Fibroblast of upper back skin (primary cell): Measurements from ENCODE around the gene LSM14A.
"Not testable (repeated sequence)": the region's sequence is repeated elsewhere in the genome, so short reads cannot be mapped to it uniquely, and the experiment has no call there.

Source experiments
- DNase-seq: peaks from one replicate; pipeline ENCODE4 v3.0.0-alpha.2; 2013

Gene LSM14A

GRCh38 chr19:34159541-34159940 is 12.8 kb upstream of the LSM14A start:
- DNase-seq, result not testable (repeated sequence)

GRCh38 chr19:34161902-34162301 is 10.4 kb upstream of the LSM14A start:
- DNase-seq, result not testable (repeated sequence)

GRCh38 chr19:34165295-34165738 is 7.0 kb upstream of the LSM14A start:
- DNase-seq, result no peak

- not testable (repeated sequence) for DNase-seq
Observed at GRCh38 chr19:34169475-34170199, 2.7 kb upstream of the LSM14A start.

GRCh38 chr19:34171539-34171876 is 796 bp upstream of the LSM14A start:
- DNase-seq, result peak; percentile 86

GRCh38 chr19:34172661-34173192 is 423 bp downstream of the LSM14A start:
- no peak for DNase-seq

- peak; percentile 63 for DNase-seq
Observed at GRCh38 chr19:34173193-34173956, 1.1 kb downstream of the LSM14A start.

- not testable (repeated sequence) for DNase-seq
Observed at GRCh38 chr19:34175173-34175572, 2.9 kb downstream of the LSM14A start.

- no peak for DNase-seq
Observed at GRCh38 chr19:34176581-34176980, 4.3 kb downstream of the LSM14A start.

- no peak for DNase-seq
Observed at GRCh38 chr19:34178274-34178610, 5.9 kb downstream of the LSM14A start.

GRCh38 chr19:34179066-34179465 is 6.8 kb downstream of the LSM14A start:
- DNase-seq, result no peak

- no peak for DNase-seq
Observed at GRCh38 chr19:34180273-34180672, 8.0 kb downstream of the LSM14A start.

GRCh38 chr19:34180709-34181108 is 8.4 kb downstream of the LSM14A start:
- DNase-seq, result no peak

- DNase-seq, result no peak
Observed at GRCh38 chr19:34181111-34181864, 9.0 kb downstream of the LSM14A start.

- no peak for DNase-seq
Observed at GRCh38 chr19:34182125-34182524, 9.8 kb downstream of the LSM14A start.

- DNase-seq, result peak; percentile 25
Observed at GRCh38 chr19:34184880-34185491, 12.7 kb downstream of the LSM14A start.

GRCh38 chr19:34186205-34186604 is 13.9 kb downstream of the LSM14A start:
- DNase-seq, result no peak

- DNase-seq, result no peak
Observed at GRCh38 chr19:34187011-34187410, 14.7 kb downstream of the LSM14A start.

GRCh38 chr19:34188408-34188807 is 16.1 kb downstream of the LSM14A start:
- DNase-seq, result no peak

- DNase-seq, result no peak
Observed at GRCh38 chr19:34189199-34189916, 17.1 kb downstream of the LSM14A start.

GRCh38 chr19:34189917-34190425 is 17.7 kb downstream of the LSM14A start:
- no peak for DNase-seq

- DNase-seq, result no peak
Observed at GRCh38 chr19:34191355-34191962, 19.2 kb downstream of the LSM14A start.
